A549 (cell line): ENCODE data around the gene PRDM1.

ENCODE experiments used
- BHLHE40 ChIP-seq: IDR thresholded peaks from 2 replicates; pipeline ENCODE4 v1.6.1; 2012; ENCODE audit warnings: low read depth, low read length, inconsistent platforms
- CHD2 ChIP-seq: fragments of 150-350 bp; IDR thresholded peaks from 2 replicates; pipeline ENCODE4 v1.6.1; 2014; ENCODE audit warnings: low read length; ENCODE audit not compliant: partially characterized antibody
- CTCF ChIP-seq: fragments of >200 bp; sonication (Bioruptor Twin); formaldehyde crosslinking; IDR thresholded peaks from 3 replicates; pipeline ENCODE4 v1.5.1; 2016
- E2F6 ChIP-seq: IDR thresholded peaks from 2 replicates; pipeline ENCODE4 v1.6.1; 2012; ENCODE audit warnings: low read depth, borderline replicate concordance
- MAFK ChIP-seq: fragments of 450-650 bp; IDR thresholded peaks from 2 replicates; pipeline ENCODE4 v1.6.1; 2014; ENCODE audit not compliant: partially characterized antibody
- MAZ ChIP-seq: fragments of 150-350 bp; IDR thresholded peaks from 2 replicates; pipeline ENCODE4 v1.6.1; 2014; ENCODE audit warnings: antibody characterized with exemption, low read depth, low read length, borderline replicate concordance
- MYC ChIP-seq: IDR thresholded peaks from 2 replicates; pipeline ENCODE4 v1.6.1; 2012; ENCODE audit warnings: mild to moderate bottlenecking, inconsistent platforms, low read length, improper control_type of control experiment, borderline replicate concordance
- NPAS2 ChIP-seq: fragments of 250-450 bp; sonication (Bioruptor Pico); IDR thresholded peaks from 2 replicates; pipeline ENCODE4 v1.8.0; 2022; ENCODE audit warnings: mild to moderate bottlenecking, moderate library complexity, borderline replicate concordance
- POLR2A ChIP-seq: IDR thresholded peaks from 2 replicates; pipeline ENCODE4 v1.6.1; 2012; ENCODE audit warnings: mild to moderate bottlenecking, low read length
- RAD21 ChIP-seq, 2 experiments: fragments of >200 bp in 1 of 2; sonication (Bioruptor Twin) in 1 of 2; formaldehyde crosslinking in 1 of 2; IDR thresholded peaks in 1 of 2; conservative IDR thresholded peaks in 1 of 2; 2 replicates in 1 of 2; 3 replicates in 1 of 2; pipeline ENCODE4 v1.6.1; 2012 to 2018; ENCODE audit warnings: inconsistent platforms in 1 of 2
- RFX5 ChIP-seq: fragments of 450-650 bp; IDR thresholded peaks from 2 replicates; pipeline ENCODE4 v1.7.1; 2014; ENCODE audit warnings: antibody characterized with exemption, mild to moderate bottlenecking, moderate library complexity
- SMC3 ChIP-seq: fragments of >200 bp; sonication (Bioruptor Twin); formaldehyde crosslinking; IDR thresholded peaks from 3 replicates; pipeline ENCODE4 v1.6.1; 2018; ENCODE audit warnings: inconsistent platforms
- USF2 ChIP-seq: fragments of 450-650 bp; IDR thresholded peaks from 2 replicates; pipeline ENCODE4 v1.6.1; 2014; ENCODE audit warnings: antibody characterized with exemption
- ZFP36 ChIP-seq: fragments of 450-650 bp; IDR thresholded peaks from 2 replicates; pipeline ENCODE4 v1.6.1; 2014; ENCODE audit warnings: borderline replicate concordance; ENCODE audit not compliant: partially characterized antibody

DNA sequence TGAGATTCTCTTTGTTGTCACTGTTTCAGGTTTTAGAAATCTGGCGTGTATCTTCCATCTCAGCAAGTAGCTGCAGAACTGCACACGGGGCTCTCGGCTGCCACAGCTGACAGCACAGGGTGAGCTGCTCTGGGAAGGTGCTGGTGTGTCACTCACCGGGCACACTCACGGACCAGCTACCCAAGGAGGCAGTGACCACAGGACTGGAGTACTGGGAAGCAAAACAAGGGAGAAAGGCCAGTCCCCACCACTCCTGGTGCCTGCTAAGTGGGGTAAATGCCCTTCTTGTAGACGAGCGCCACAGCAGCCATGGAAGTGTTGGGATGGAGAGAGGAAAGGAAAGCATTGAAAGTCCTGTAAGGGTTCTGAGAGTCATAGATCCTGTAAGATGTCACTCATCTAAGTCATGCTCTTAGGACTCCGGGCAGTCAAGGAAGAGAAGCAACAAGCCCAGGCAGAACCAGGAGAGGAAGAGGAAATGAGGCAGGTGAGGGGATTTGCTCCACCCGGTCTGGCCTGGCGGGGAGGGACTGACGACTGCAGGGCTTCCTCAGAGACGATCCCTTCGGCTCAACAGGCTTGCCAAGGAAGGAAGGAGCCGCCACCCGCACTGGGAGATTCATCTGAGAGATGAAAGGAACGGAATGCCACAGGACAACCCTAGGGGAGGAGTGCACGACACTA is 48.1 kb downstream of the PRDM1 start:
- no peak for TF ChIP-seq USF2
- no peak for TF ChIP-seq CTCF
- TF ChIP-seq MAZ: no peak
- no peak for TF ChIP-seq CHD2
- no peak for TF ChIP-seq RFX5
- no peak for TF ChIP-seq ZFP36
- no peak for TF ChIP-seq RAD21 (conservative IDR thresholded peaks at IDR 0.05 in 1 of 2, IDR thresholded peaks at IDR 0.05 in 1 of 2)
- no peak for TF ChIP-seq POLR2A
- no peak for TF ChIP-seq MYC
- no peak for TF ChIP-seq SMC3
- TF ChIP-seq E2F6: no peak
- no peak for TF ChIP-seq MAFK
- no peak for TF ChIP-seq BHLHE40
- TF ChIP-seq NPAS2 (CRISPR knock-in tag): no peak
